Raji (cell line): Measurements from ENCODE around the gene LRCH1.

ENCODE experiments used
- POLR2A ChIP-seq: IDR thresholded peaks from 2 replicates; pipeline ENCODE4 v1.6.1; 2011; ENCODE audit warnings: low read depth, low read length, control low read depth; ENCODE audit not compliant: insufficient read depth

LRCH1 gene

DNA sequence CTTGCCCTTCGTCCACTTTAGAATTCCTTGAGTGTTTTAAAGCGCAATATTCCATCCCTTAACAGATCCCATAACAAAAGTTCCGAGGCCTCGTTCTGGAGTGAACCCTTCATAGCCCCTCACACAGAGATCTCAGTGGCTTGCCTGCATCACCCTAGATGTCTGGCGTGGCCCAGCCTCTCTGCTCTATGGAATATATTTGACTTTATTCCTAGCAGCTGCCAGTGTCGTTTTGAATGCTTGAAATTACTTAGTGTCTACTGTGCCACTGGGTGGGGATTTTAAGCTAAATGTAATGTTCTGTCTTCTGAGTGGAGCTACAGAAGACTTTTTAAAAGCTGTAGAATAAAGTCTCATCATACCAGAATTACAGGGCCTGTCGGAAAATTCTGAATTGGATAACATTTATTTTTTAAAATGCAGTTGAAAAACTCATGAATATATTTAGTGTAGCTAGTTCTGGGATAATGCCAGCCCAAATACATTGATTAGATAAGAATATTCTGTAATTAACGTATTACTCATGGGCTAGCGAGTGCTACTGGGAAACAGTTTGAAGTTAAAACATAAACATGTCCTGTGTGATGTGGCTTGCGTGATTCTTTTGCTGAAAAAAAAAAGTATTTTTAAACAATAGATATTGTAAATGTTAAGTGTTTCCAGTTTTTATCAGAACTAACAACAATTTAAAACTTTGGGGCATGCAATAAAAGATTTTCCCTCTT is 132.2 kb downstream of the LRCH1 start:
- TF ChIP-seq POLR2A, result no peak

- TF ChIP-seq POLR2A, result no peak
Measured at GRCh38 chr13:46686171-46686570, 133.2 kb downstream of the LRCH1 start.

DNA sequence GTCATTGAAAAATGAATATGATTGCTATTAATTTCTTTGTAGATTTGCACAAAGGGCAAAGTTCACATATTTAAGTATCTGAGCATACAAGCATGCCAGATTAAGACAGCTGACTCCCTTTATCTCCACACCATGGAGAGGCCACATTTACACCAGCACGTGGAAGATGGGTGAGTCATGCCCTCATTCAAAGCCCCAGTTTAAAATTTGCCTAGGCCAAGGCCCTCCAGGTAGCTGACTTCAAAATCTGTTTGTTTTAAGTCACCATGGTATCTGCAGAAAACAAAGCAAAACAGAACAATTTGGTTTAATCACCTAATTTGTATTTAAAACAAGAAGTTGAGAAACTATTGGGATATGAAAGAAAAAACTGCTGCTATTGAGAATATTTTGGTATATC is 134.8 kb downstream of the LRCH1 start:
- no peak for TF ChIP-seq POLR2A

GRCh38 chr13:46688306-46688705 is 135.3 kb downstream of the LRCH1 start:
- no peak for TF ChIP-seq POLR2A

DNA sequence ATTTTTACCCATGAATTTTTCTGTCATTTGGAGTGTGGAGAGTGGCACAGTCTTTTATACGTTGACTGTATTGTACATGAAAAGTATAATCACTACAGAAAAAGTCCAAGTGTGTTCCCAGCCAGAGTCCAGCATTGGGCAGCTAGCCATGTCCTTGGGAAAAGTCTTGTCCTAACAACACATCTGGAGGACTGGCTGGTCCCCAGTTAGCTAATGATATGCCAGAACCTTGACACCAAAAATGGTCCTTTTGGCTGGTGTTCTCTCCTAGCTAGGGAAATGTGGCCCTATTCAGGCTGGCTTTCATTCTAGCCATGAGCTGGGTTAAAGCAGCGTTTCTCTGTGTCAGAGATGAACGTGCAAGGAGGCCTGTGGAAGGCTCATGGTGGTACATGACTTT is 145.0 kb downstream of the LRCH1 start:
- no peak for TF ChIP-seq POLR2A

DNA sequence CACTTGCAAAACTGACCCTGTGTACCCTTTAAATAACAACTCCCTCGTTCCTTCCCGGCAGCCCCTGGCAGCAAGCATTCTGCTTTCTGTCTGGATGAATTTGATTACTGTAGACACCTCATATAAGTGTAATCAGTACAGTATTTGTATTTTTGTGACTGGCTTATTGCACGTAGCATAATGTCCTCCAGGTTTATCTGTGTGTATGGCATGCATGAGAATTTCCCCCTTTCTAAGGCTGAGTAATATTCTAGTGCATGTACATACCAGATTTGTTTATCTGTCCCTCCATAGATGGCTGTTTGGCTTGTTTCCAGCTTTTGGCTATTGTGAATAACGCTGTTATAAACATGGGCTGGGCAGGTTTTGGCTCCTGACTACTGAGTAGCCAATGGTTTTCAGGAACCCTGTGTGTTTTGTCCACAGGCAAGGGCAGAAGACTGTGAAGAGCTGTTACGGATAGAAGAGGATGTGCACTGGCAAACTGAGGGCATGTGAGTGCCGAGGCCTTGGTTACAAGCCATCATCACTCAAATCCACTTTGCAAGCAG is 146.0 kb downstream of the LRCH1 start:
- no peak for TF ChIP-seq POLR2A

- no peak for TF ChIP-seq POLR2A
Measured at GRCh38 chr13:46712524-46712923, 159.6 kb downstream of the LRCH1 start.

DNA sequence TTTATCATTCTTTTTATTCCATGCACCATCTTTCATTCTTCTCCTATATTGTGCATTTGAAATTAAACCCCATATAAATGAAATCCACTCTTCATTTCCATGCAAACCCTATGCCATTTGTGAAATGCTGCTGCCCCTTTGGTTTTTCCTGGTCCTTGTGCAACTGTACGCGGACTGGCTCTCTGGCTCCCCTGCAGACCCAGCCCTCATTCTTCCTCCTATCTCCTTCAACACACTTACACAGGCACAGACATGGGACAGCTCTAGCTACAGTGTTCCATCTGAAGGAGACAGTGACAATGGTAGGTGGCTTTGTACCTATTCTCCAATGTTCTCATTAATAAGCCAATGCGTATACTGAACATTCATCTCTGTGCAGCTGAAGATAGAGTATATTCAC is 162.4 kb downstream of the LRCH1 start:
- TF ChIP-seq POLR2A, result no peak

DNA sequence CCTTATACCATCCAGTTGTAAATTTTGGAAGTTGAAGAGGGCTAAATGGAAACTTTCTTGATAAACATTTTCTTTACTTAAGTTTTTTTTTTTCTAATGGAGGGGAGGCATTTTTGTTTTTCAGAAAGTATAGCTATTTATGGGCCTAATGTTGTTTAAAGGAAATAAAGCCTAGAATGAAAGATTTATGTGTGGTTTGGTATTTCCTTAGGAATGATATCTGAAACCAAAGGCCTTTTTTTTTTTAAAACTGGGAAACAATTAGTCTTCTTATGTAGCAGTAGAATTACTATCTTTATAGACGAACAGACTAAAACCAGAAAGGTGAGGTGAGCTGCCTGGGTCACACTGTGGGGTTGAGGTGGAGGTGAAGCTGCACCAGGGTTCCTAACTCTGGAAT is 163.9 kb downstream of the LRCH1 start:
- TF ChIP-seq POLR2A, result no peak

GRCh38 chr13:46717275-46717674 is 164.3 kb downstream of the LRCH1 start:
- no peak for TF ChIP-seq POLR2A

DNA sequence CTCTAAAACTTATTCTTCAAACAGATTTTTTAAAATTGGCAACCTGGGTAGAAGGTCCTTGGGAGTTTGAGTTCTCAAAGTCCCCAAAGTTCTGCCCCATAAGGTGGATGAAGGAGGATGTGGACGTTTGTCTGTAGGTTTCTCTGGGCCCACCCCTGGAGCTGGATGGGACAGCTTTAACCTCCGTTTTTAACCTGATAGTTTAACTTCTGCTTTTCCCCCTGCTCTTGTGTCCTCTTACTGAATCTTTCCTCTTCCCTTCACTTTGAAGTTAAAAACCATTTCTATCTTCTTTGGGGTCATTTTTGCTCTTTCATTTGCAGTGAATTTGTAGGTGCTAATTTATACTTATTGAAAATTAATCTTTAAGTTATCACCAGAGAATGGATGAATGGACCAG is 164.9 kb downstream of the LRCH1 start:
- TF ChIP-seq POLR2A, result no peak

DNA sequence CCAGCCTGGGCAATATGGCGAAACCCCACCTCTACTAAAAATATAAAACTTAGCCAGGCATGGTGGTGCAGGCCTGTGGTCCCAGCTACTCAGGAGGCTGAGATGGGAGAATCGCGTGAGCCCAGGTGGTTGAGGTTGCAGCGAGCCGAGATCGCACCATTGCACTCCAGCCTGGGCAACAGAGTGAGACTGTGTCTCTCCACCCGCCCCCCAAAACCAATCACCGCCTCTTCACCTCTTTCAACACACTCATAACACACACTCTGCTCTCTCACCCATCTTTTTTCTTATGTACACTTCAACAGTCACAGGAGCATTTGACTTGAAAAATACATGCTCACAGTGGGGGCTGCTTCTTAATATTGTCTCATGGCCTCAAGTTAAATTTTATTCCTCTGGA is 167.2 kb downstream of the LRCH1 start:
- no peak for TF ChIP-seq POLR2A

DNA sequence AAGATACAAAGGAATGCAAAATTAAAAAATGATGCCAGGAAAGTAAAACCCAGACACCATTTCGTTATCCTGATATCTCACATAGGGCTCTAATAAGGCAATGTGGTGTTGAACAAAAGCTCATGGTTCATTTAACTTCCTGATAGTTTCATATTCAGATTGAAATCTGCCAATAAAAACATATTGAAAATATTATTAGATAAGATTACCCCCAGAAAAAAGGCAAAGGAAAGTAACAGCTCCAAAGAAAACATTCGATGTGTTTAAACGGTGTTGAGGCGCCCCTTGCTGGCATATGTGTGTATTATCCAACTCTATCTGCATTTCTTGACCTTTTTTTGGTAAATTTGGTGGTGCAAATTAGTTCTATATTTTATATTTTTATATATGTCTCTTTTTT is 168.1 kb downstream of the LRCH1 start:
- no peak for TF ChIP-seq POLR2A

- TF ChIP-seq POLR2A, result no peak
Measured at GRCh38 chr13:46726347-46726746, 173.4 kb downstream of the LRCH1 start.

DNA sequence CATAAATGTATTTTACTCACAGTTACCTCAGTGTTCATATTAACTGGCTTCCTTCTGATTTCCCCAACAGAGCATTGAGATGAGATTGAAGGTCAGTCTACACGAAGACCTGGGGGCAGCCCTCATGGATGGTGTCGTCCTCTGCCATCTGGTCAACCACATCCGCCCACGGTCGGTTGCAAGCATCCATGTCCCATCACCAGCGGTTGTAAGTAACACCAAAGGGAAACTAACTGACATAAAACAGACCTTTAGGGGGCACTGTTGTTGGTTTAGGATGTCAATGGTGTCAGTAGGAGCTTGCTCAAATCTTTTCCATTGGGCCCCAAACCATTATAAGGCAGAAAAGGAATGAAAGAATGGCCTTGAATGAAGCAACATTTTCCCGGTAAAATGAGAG is 175.8 kb downstream of the LRCH1 start:
- no peak for TF ChIP-seq POLR2A

- no peak for TF ChIP-seq POLR2A
Measured at GRCh38 chr13:46731535-46731934, 178.6 kb downstream of the LRCH1 start.

- no peak for TF ChIP-seq POLR2A
Measured at GRCh38 chr13:46735425-46735824, 182.5 kb downstream of the LRCH1 start.

GRCh38 chr13:46736541-46737310 is 183.8 kb downstream of the LRCH1 start:
- TF ChIP-seq POLR2A, result no peak
